Right ventricle myocardium superior (tissue), 1 donor: Measurements from ENCODE around the gene ATG101. TPM values are rescaled to one million over a fixed set of nuclear protein-coding genes. Genes with fewer than 3 reads are reported as not detected.

Experiments used
- ATAC-seq: fragments of 200-7000 bp; cut with Tn5 transposase; one replicate; pipeline ENCODE4 v1.9.1; 2020; ENCODE audit warnings: mild to moderate bottlenecking; ENCODE audit not compliant: poor library complexity
- DNase-seq: peaks from one replicate; pipeline ENCODE4 v3.0.0-alpha.2; 2020
- intact Hi-C: fragments of 100-400 bp; cut with DNase I; formaldehyde crosslinking; loops from one replicate; pipeline ENCODE4 v1.11.2; 2022
- total RNA-seq: library from RNA; stranded (reverse); fragmentation: NEBNext Ultra II Directional; extraction: Animal tissue kit (Norgen Biotek cat#: 25700); gene quantifications from one replicate; pipeline ENCODE4 v1.2.1, GENCODE V29; 2021
- donor health status: DM: no; HTN: yes; CAD: no; lungs with severe emphysema.

ATG101 gene
- total RNA-seq, 1 donor from 2014 or later: 23.5 TPM

DNA sequence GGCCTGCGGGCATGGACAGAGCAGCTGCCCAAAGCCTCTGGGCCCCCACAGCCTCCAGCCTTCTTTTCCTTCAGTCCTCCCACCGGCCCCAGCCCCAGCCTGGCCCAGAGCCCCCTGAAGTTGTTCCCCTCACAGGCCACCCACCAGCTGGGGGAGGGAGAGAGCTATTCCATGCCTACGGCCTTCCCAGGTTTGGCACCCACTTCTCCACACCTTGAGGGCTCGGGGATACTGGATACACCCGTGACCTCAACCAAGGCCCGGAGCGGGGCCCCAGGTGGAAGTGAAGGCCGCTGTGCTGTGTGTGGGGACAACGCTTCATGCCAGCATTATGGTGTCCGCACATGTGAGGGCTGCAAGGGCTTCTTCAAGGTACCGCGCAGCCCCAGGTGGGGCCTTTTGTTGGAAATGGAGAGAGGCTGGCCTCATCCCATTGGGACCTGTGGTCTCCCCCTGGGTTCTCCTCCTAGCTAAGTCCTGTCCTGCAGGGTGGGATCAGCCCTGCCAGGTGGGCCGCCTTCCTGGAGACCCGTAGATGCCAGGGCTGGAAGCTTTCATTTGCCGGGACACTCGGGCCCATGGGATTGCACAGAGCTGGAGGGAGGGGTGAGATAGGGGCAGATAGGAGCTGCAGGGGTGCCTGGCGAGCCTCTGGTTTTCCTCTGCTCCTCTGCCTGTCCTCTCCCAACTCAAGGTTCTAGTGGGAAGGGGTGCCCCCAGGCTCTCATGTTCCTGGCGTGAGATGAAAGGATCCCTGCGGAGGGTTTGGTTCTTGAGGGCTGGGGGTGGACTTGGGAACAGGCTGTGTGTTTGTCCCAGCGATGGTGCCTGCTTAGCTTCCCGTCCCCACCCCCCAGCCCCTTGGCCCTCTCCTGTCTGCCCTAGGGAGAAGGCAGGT lies 14.7 kb upstream of the ATG101 start:
- ATAC-seq: no peak
- intact Hi-C loops: no loop called here

GRCh38 chr12:52055731-52056711 lies 13.8 kb upstream of the ATG101 start:
- intact Hi-C loops: no loop called here
- ATAC-seq: no peak
- no peak for DNase-seq

More for the DNA sequence above, 14.7 kb upstream of the ATG101 start:
- DNase-seq: no peak

GRCh38 chr12:52056801-52057637 lies 12.8 kb upstream of the ATG101 start:
- no peak for ATAC-seq
- DNase-seq: no peak
- intact Hi-C loops: no loop called here

DNA sequence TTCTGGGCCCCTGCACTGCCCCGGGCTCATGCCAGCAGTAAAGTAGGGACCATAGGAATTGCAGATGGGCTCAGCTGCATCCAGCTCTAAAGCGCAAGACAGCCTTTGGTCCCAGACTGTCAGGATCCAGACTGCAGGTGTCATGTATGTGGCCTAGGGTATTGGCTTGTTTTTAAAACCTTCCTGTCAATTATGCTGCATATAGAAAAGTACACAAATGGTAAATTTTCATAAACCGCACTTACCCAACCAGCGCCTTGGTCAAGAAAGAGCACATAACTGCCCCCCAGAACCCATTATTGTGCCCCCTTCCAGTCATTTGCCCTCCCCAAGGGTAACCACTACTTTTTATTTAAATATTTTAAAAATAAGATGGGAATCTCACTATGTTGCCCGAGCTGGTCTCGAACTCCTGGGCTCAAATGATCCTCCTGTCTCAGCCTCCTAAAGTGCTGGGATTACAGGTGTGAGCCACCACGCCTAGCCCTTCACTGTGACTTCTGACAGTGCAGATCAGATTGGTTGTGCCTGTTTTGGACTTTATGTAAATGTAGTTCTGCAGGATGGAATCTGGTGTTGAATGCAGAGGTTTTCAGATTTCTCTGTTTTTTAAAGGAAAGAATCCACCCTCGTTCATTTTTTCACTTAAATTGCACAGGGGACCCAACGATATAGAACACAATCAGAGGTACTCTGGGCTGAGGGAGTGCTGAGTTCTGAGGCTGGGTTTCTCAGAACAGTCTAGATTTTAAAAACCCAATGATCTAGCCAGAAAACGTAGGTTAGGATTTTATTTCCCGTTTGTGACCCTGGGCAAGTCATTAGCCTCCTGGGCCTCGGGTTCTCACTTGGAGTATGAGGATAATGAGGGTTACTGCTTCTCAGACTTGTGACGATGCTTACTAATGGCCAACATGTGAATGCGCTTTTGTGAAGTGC lies 11.9 kb upstream of the ATG101 start:
- no peak for ATAC-seq
- DNase-seq: no peak
- intact Hi-C loops: no loop called here

DNA sequence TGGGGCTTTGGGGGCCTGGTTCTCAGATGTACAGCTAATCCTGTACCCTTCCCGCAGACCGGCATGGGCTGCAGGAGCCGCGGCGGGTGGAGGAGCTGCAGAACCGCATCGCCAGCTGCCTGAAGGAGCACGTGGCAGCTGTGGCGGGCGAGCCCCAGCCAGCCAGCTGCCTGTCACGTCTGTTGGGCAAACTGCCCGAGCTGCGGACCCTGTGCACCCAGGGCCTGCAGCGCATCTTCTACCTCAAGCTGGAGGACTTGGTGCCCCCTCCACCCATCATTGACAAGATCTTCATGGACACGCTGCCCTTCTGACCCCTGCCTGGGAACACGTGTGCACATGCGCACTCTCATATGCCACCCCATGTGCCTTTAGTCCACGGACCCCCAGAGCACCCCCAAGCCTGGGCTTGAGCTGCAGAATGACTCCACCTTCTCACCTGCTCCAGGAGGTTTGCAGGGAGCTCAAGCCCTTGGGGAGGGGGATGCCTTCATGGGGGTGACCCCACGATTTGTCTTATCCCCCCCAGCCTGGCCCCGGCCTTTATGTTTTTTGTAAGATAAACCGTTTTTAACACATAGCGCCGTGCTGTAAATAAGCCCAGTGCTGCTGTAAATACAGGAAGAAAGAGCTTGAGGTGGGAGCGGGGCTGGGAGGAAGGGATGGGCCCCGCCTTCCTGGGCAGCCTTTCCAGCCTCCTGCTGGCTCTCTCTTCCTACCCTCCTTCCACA lies 11.0 kb upstream of the ATG101 start:
- intact Hi-C loops: no loop called here
- no peak for DNase-seq
- ATAC-seq: no peak

GRCh38 chr12:52059582-52060497 lies 9.9 kb upstream of the ATG101 start:
- ATAC-seq: no peak
- intact Hi-C loops: no loop called here
- peak; percentile 41 for DNase-seq

- intact Hi-C loops: no loop called here
- ATAC-seq (no peak), DNase-seq (no peak)
Measured at GRCh38 chr12:52060498-52061177, 9.1 kb upstream of the ATG101 start.

- ATAC-seq (no peak), DNase-seq (no peak)
- intact Hi-C loops: no loop called here
Measured at GRCh38 chr12:52061470-52062166, 8.2 kb upstream of the ATG101 start.

- DNase-seq: no peak
- intact Hi-C loops: no loop called here
- ATAC-seq: no peak
Measured at GRCh38 chr12:52062167-52063081, 7.4 kb upstream of the ATG101 start.

DNA sequence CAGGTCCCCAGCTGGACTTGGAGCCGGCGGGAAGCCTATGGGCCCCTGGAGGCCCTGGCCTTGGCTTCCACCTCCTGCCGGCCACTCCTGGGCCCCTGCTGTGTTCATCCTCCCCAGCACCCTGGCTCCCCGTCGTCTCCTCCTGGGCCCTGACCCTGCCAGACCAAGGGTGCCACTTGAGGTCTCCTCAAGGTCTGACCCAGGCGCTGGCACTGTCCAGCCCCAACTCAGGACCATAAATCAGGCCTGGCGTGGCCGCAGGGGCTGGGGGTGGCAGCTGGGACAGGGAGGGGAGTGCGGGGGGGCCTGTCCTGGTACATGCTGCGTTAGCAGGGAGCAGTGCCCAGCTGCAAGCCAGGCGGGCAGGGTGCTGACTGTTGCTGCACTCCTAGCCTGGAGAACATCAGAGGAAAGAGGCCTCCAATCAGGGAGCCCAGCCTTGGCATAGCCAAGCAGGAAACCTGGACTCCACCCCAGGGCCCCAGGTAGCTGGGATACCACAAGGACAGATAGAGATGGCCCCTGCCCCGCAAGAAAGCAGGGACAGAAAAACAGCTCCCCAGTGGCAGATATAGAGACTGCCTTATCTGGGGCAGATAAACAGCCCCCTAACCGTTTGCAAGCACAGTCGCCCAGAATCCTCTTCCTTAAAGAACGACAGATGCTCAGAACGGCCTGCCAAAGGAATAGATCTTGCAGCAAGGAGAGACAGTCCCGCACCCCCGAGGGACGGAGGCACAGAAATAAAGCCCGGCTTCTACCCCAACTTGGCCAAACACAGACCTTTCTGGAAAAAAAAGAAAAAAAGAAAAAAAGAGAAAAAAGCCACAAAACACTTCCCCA lies 6.5 kb upstream of the ATG101 start:
- DNase-seq (no peak), ATAC-seq (peak; percentile 35)
- intact Hi-C loops: no loop called here

GRCh38 chr12:52063981-52064649 lies 5.7 kb upstream of the ATG101 start:
- ATAC-seq (peak; percentile 75), DNase-seq (peak; percentile 88)
- intact Hi-C loops: no loop called here

GRCh38 chr12:52066346-52067080 lies 3.3 kb upstream of the ATG101 start:
- ATAC-seq: no peak
- intact Hi-C loops: no loop called here
- DNase-seq: no peak
